Endothelial cell of umbilical vein (primary cell): ENCODE results near the gene POU2AF1. TPM values are rescaled to one million over a fixed set of nuclear protein-coding genes. Genes with fewer than 3 reads are reported as not detected.

ENCODE experiments used
- BruUV-seq: library from RNA; stranded (reverse); fragments of 400-500 nt; replicated peaks from 2 replicates; lab custom pipeline; 2021; lab: Mats Ljungman, UMichigan
- CTCF ChIA-PET: fragments of 300-600, 350-600 bp; sonication (Branson Sonifier 250); formaldehyde crosslinking; loops from one replicate; lab custom pipeline; 2021; ENCODE audit warnings: antibody characterized with exemption, inconsistent platforms; lab: Charles Lee
- POLR2A ChIA-PET: fragments of 300-600, 350-600 bp; sonication (Branson Sonifier 250); formaldehyde crosslinking; loops from one replicate; lab custom pipeline; 2021; ENCODE audit warnings: antibody characterized with exemption, inconsistent platforms; lab: Charles Lee
- DNase-seq: peaks from one replicate; pipeline ENCODE4 v3.0.0-alpha.2; 2011; ENCODE audit warnings: low read depth, low spot score
- FAIRE-seq: peaks from 2 replicates; lab custom pipeline; 2011; peaks lifted over from hg19 to GRCh38; lab: Jason Lieb, UNC
- H2AFZ ChIP-seq: 2 replicates; pipeline ENCODE4 v1.6.0; 2012; ENCODE audit warnings: low read depth, low read length, control low read depth, inconsistent platforms
- H3K27ac ChIP-seq: 2 replicates; pipeline ENCODE4 v1.5.1; 2011; ENCODE audit warnings: low read depth, mild to moderate bottlenecking, control low read depth, low read length, moderate library complexity; ENCODE audit not compliant: insufficient read depth
- H3K27me3 ChIP-seq, 2 experiments: 2 replicates each; pipeline versions ENCODE4 v1.6.0 to v1.6.1; 2011; ENCODE audit warnings: low read length in 2 of 2, mixed read lengths in 1 of 2; ENCODE audit not compliant: control insufficient read depth in 2 of 2, insufficient read depth in 2 of 2
- H3K36me3 ChIP-seq, 2 experiments: 2 replicates in 1 of 2; 3 replicates in 1 of 2; pipeline ENCODE4 v1.5.1; 2011; ENCODE audit warnings: low read length in 2 of 2, mild to moderate bottlenecking in 1 of 2, moderate library complexity in 1 of 2; ENCODE audit not compliant: control insufficient read depth in 2 of 2, insufficient read depth in 2 of 2; ENCODE audit errors: extremely low read depth in 1 of 2
- H3K4me1 ChIP-seq: 3 replicates; pipeline ENCODE4 v1.5.1; 2011; ENCODE audit warnings: mild to moderate bottlenecking, low read length; ENCODE audit not compliant: control insufficient read depth, insufficient read depth; ENCODE audit errors: extremely low read depth
- H3K4me2 ChIP-seq: 2 replicates; pipeline ENCODE4 v1.6.1; 2011; ENCODE audit warnings: low read length, control low read depth, mixed read lengths; ENCODE audit not compliant: insufficient read depth
- H3K4me3 ChIP-seq, 3 experiments: fragments of 200-600 bp in 1 of 3; sonication (generic), shearing (Covaris generic) in 1 of 3; replicated peaks in 1 of 3; 2 replicates each; pipeline ENCODE4 v1.5.1; 2011 to 2016; ENCODE audit warnings: control low read depth in 3 of 3, low read length in 3 of 3, mild to moderate bottlenecking in 2 of 3, inconsistent platforms in 1 of 3, low read depth in 1 of 3, moderate library complexity in 1 of 3; ENCODE audit not compliant: insufficient read depth in 1 of 3
- H3K79me2 ChIP-seq: 2 replicates; pipeline ENCODE4 v1.6.0; 2012; ENCODE audit warnings: low read length, inconsistent platforms; ENCODE audit not compliant: control insufficient read depth, insufficient read depth
- H3K9ac ChIP-seq: replicated peaks from 2 replicates; pipeline ENCODE3; 2011; ENCODE audit warnings: low read length, control low read depth; ENCODE audit not compliant: insufficient read depth; ENCODE audit errors: extremely low read depth
- H3K9me1 ChIP-seq: replicated peaks from 3 replicates; pipeline ENCODE4 v1.6.0; 2011; ENCODE audit warnings: mild to moderate bottlenecking, low read length; ENCODE audit not compliant: control insufficient read depth, insufficient read depth; ENCODE audit errors: extremely low read depth
- H3K9me3 ChIP-seq: replicated peaks from 2 replicates; pipeline ENCODE4 v1.5.1; 2012; ENCODE audit warnings: low read length, inconsistent platforms; ENCODE audit not compliant: control insufficient read depth, insufficient read depth
- H4K20me1 ChIP-seq: replicated peaks from 2 replicates; pipeline ENCODE3; 2011; ENCODE audit warnings: mild to moderate bottlenecking, low read length; ENCODE audit not compliant: control insufficient read depth, insufficient read depth; ENCODE audit errors: extremely low read depth
- CTCF ChIP-seq, 2 donors: IDR thresholded peaks; 1 replicate in 1 of 2; 2 replicates in 1 of 2; pipeline ENCODE4 v1.5.1; 2011; ENCODE audit warnings: low read length in 2 of 2, mild to moderate bottlenecking in 2 of 2, moderate library complexity in 2 of 2, control low read depth in 1 of 2, inconsistent platforms in 1 of 2, low read depth in 1 of 2; ENCODE audit not compliant: insufficient read depth in 1 of 2; ENCODE audit errors: extremely low read depth in 1 of 2
- EZH2 ChIP-seq: IDR thresholded peaks from 2 replicates; pipeline ENCODE4 v1.6.1; 2012; ENCODE audit warnings: borderline replicate concordance, low read depth, mild to moderate bottlenecking, moderate library complexity, low read length, inconsistent platforms; ENCODE audit not compliant: severe bottlenecking
- FOS ChIP-seq: IDR thresholded peaks from 2 replicates; pipeline ENCODE4 v1.6.1; 2011; ENCODE audit warnings: mild to moderate bottlenecking, low read length, moderate library complexity, borderline replicate concordance; ENCODE audit not compliant: insufficient read depth
- JUN ChIP-seq: IDR thresholded peaks from 2 replicates; pipeline ENCODE4 v1.6.1; 2011; ENCODE audit warnings: borderline replicate concordance, low read depth; ENCODE audit not compliant: insufficient read length, insufficient read depth
- POLR2A ChIP-seq: IDR thresholded peaks from 2 replicates; pipeline ENCODE4 v1.6.1; 2012; ENCODE audit warnings: low read depth, mild to moderate bottlenecking, control low read depth, low read length
- POLR2AphosphoS5 ChIP-seq: IDR thresholded peaks from 2 replicates; pipeline ENCODE4 v1.6.1; 2012; ENCODE audit warnings: low read depth, mild to moderate bottlenecking, control low read depth, low read length, moderate library complexity; ENCODE audit not compliant: insufficient read depth
- dilution Hi-C: fragments of 300-500 bp; cut with MboI; formaldehyde crosslinking; loops from one replicate; pipeline ENCODE4 v1.15.0; 2019; ENCODE audit warnings: low sequenced_read_pairs; ENCODE audit not compliant: extremely low pct_ligation_motif_present
- intact Hi-C: fragments of 100-400 bp; cut with micrococcal nuclease; formaldehyde crosslinking; loops from one replicate; pipeline ENCODE4 v1.10.0; 2022
- polyA plus RNA-seq, 4 experiments: library from polyadenylated mRNA; depleted of rRNA in 3 of 4; stranded (reverse) in 3 of 4; unstranded in 1 of 4; fragments of >200 nt; gene quantifications; 2 replicates each; pipeline versions ENCODE4 v1.2.1 to v1.2.3, GENCODE V29; 2011 to 2012; ENCODE audit warnings: missing spikeins in 1 of 4
- total RNA-seq: library from RNA; stranded (reverse); gene quantifications from 2 replicates; pipeline ENCODE4 v1.2.3, GENCODE V29; 2021

The POU2AF1 gene
- total and polyA plus RNA-seq, 2 donors (not counting 3 experiments of a cell fraction or from before 2014, with no cell fraction given), result not detected

GRCh38 chr11:111393585-111393984 lies 14.5 kb upstream of the POU2AF1 start:
- CTCF ChIA-PET, result no interaction called here

More at GRCh38 chr11:111393585-111393984, 14.5 kb upstream of the POU2AF1 start:
- no peak for DNase-seq
- no peak overlapping the region for H3K4me3 ChIP-seq
- no peaks in the 10 kb centered on the region for H3K36me3 ChIP-seq
- BruUV-seq, result no TSS peak
- H2AFZ ChIP-seq, result no peak overlapping the region
- H3K9me1 ChIP-seq, result no peaks in the 10 kb centered on the region
- H3K4me2 ChIP-seq, result no peak overlapping the region
- H3K27me3 ChIP-seq, result no peaks in the 10 kb centered on the region
- no peaks in the 10 kb centered on the region for H3K79me2 ChIP-seq
- no peak for FAIRE-seq
- H3K9ac ChIP-seq, result no peak overlapping the region
- TF ChIP-seq POLR2AphosphoS5 (no peak), EZH2 (no peak), FOS (no peak), CTCF (IDR thresholded peaks at IDR 0.05; ENCODE audit: extremely low read depth in 1 of 2, insufficient read depth in 1 of 2, low read depth in 1 of 2, low read length in 2 of 2) (no peak), POLR2A (no peak), JUN (no peak)
- POLR2A ChIA-PET, result no interaction called here
- H3K9me3 ChIP-seq, result no peaks in the 10 kb centered on the region
- no peaks in the 10 kb centered on the region for H3K4me1 ChIP-seq
- dilution Hi-C loops (no loop called here), intact Hi-C loops (no loop called here)
- no peak overlapping the region for H3K27ac ChIP-seq
- H4K20me1 ChIP-seq, result no peaks in the 10 kb centered on the region
